Tibial artery (tissue), 4 donors: ENCODE measurements around the gene ACTL8.

ENCODE experiments used
- DNase-seq, 2 donors: peaks; one replicate each; pipeline ENCODE4 v3.0.0-alpha.2; 2019
- H3K27ac ChIP-seq, 2 donors: fragments of 200-600 bp; sonication (generic) in 1 of 2; 1 replicate in 1 of 2; 2 replicates in 1 of 2; pipeline ENCODE4 v1.5.1; 2018 to 2019; ENCODE audit warnings: mild to moderate bottlenecking in 1 of 2
- H3K27me3 ChIP-seq, 2 donors: fragments of 200-600 bp; sonication (generic) in 1 of 2; one replicate each; pipeline versions ENCODE4 v1.5.1 to v1.6.0; 2016 to 2019
- H3K36me3 ChIP-seq, 3 donors: fragments of 200-600 bp; sonication (generic) in 2 of 3; one replicate each; pipeline ENCODE4 v1.5.1; 2016 to 2019; ENCODE audit warnings: mild to moderate bottlenecking in 2 of 3
- H3K4me1 ChIP-seq, 4 donors: fragments of 200-600 bp; sonication (generic) in 2 of 4; 1 replicate in 3 of 4; 2 replicates in 1 of 4; pipeline ENCODE4 v1.5.1; 2016 to 2019
- H3K4me3 ChIP-seq, 2 donors: fragments of 200-600 bp; sonication (generic) in 1 of 2; 1 replicate in 1 of 2; 2 replicates in 1 of 2; pipeline ENCODE4 v1.5.1; 2018 to 2019; ENCODE audit warnings: mild to moderate bottlenecking in 2 of 2
- H3K9me3 ChIP-seq, 3 donors: fragments of 200-600 bp; sonication (generic) in 1 of 3; one replicate each; pipeline ENCODE4 v1.5.1; 2016 to 2019
- intact Hi-C: fragments of 100-400 bp; cut with DNase I; formaldehyde crosslinking; loops from one replicate; pipeline ENCODE4 v1.15.0; 2023; ENCODE audit warnings: low total_unique reads
- TF ChIP-seq, protein P1 (sequence below), 2 experiments: fragments of 200-600 bp in 1 of 2; fragments of 450-650 bp in 1 of 2; IDR thresholded peaks; one replicate each; pipeline ENCODE4 v1.5.1; 2017 to 2019; ENCODE audit warnings: antibody characterized with exemption in 2 of 2, mild to moderate bottlenecking in 1 of 2, moderate library complexity in 1 of 2

Gene ACTL8

GRCh38 chr1:17826165-17826488, 71.0 kb downstream of the ACTL8 start:
- intact Hi-C loops = loop anchor here (5.0 kb wide), 1 partner anchor 334 kb away; no protein-coding TSS in a partner anchor
- peaks cover 0 to 76% of the 10 kb centered on the region in 2 donors for H3K27me3 ChIP-seq

GRCh38 chr1:17828991-17829390, 73.9 kb downstream of the ACTL8 start:
- DNase-seq = no peak
- Histone ChIP-seq H3K36me3 (no peaks in the 10 kb centered on the region), H3K27ac (no peak overlapping the region), H3K4me3 (no peak overlapping the region), H3K4me1 (no peaks in the 10 kb centered on the region), H3K27me3 (peaks cover 0 to 76% of the 10 kb centered on the region in 2 donors), H3K9me3 (no peaks in the 10 kb centered on the region)
- TF ChIP-seq, protein P1, sequence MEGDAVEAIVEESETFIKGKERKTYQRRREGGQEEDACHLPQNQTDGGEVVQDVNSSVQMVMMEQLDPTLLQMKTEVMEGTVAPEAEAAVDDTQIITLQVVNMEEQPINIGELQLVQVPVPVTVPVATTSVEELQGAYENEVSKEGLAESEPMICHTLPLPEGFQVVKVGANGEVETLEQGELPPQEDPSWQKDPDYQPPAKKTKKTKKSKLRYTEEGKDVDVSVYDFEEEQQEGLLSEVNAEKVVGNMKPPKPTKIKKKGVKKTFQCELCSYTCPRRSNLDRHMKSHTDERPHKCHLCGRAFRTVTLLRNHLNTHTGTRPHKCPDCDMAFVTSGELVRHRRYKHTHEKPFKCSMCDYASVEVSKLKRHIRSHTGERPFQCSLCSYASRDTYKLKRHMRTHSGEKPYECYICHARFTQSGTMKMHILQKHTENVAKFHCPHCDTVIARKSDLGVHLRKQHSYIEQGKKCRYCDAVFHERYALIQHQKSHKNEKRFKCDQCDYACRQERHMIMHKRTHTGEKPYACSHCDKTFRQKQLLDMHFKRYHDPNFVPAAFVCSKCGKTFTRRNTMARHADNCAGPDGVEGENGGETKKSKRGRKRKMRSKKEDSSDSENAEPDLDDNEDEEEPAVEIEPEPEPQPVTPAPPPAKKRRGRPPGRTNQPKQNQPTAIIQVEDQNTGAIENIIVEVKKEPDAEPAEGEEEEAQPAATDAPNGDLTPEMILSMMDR (IDR thresholded peaks at IDR 0.05) = no peak
- intact Hi-C loops = loop anchor here (5.0 kb wide), 1 partner anchor 337 kb away; no protein-coding TSS in a partner anchor

More at GRCh38 chr1:17826165-17826488, 71.0 kb downstream of the ACTL8 start:
- H3K27ac ChIP-seq = no peak overlapping the region
- no peak overlapping the region for H3K4me3 ChIP-seq
- DNase-seq = peak in 1 of 2 donors; percentile 67
- H3K36me3 ChIP-seq = no peaks in the 10 kb centered on the region
- H3K9me3 ChIP-seq = no peaks in the 10 kb centered on the region
- TF ChIP-seq, protein P1 (IDR thresholded peaks at IDR 0.05) = peak; percentile 50 to 51
- H3K4me1 ChIP-seq = no peaks in the 10 kb centered on the region

- Histone ChIP-seq H3K9me3 (no peaks in the 10 kb centered on the region), H3K4me3 (no peak overlapping the region), H3K36me3 (no peaks in the 10 kb centered on the region), H3K27me3 (peaks cover 0 to 81% of the 10 kb centered on the region in 2 donors), H3K27ac (no peak overlapping the region), H3K4me1 (no peaks in the 10 kb centered on the region)
- DNase-seq = peak in 1 of 2 donors; percentile 27
- intact Hi-C loops = loop anchor here (5.0 kb wide), 1 partner anchor 337 kb away; no protein-coding TSS in a partner anchor
- TF ChIP-seq, protein P1 (IDR thresholded peaks at IDR 0.05) = no peak
Measured at GRCh38 chr1:17829579-17829978, 74.4 kb downstream of the ACTL8 start.

GRCh38 chr1:17831597-17831996, 76.5 kb downstream of the ACTL8 start:
- H3K27me3 ChIP-seq = peaks cover 0 to 78% of the 10 kb centered on the region in 2 donors
- no peaks in the 10 kb centered on the region for H3K9me3 ChIP-seq
- intact Hi-C loops = no loop called here

GRCh38 chr1:17833661-17834501, 78.7 kb downstream of the ACTL8 start:
- Histone ChIP-seq H3K36me3 (no peaks in the 10 kb centered on the region), H3K27me3 (peaks cover 0 to 76% of the 10 kb centered on the region in 2 donors), H3K9me3 (no peaks in the 10 kb centered on the region), H3K27ac (no peak overlapping the region), H3K4me3 (no peak overlapping the region), H3K4me1 (no peaks in the 10 kb centered on the region)
- intact Hi-C loops = no loop called here
- TF ChIP-seq, protein P1 (IDR thresholded peaks at IDR 0.05) = no peak
- DNase-seq = peak in 1 of 2 donors; percentile 13

More at GRCh38 chr1:17831597-17831996, 76.5 kb downstream of the ACTL8 start:
- H3K36me3 ChIP-seq = no peaks in the 10 kb centered on the region
- no peak overlapping the region for H3K27ac ChIP-seq
- peak in 1 of 2 donors; percentile 15 for DNase-seq
- TF ChIP-seq, protein P1 (IDR thresholded peaks at IDR 0.05) = no peak
- H3K4me1 ChIP-seq = no peaks in the 10 kb centered on the region
- H3K4me3 ChIP-seq = no peak overlapping the region
